ENCODE results near the gene PODXL2. TPM values are rescaled to one million over a fixed set of nuclear protein-coding genes. Genes with fewer than 3 reads are reported as not detected.

PODXL2 gene
- total RNA-seq, 1 donor from 2014 or later, result 25.7 TPM

GRCh38 chr3:127688022-127688415, 59.0 kb downstream of the PODXL2 start:
- Mint-ChIP-seq H3K27ac (no peak overlapping the region), H3K4me1 (ENCODE audit: low read depth) (peaks cover 1% of the 10 kb centered on the region), H3K36me3 (ENCODE audit: insufficient read depth) (no peaks in the 10 kb centered on the region), H3K27me3 (peaks cover 5% of the 10 kb centered on the region), H3K9me3 (ENCODE audit: low read depth) (no peaks in the 10 kb centered on the region), H3K4me3 (ENCODE audit: low read depth) (no peak overlapping the region)
- no peak for TF ChIP-seq CTCF (IDR thresholded peaks at IDR 0.05; ENCODE audit: unreplicated experiment)
- no peak for DNase-seq (ENCODE audit: low spot score, unreplicated experiment)

DNA sequence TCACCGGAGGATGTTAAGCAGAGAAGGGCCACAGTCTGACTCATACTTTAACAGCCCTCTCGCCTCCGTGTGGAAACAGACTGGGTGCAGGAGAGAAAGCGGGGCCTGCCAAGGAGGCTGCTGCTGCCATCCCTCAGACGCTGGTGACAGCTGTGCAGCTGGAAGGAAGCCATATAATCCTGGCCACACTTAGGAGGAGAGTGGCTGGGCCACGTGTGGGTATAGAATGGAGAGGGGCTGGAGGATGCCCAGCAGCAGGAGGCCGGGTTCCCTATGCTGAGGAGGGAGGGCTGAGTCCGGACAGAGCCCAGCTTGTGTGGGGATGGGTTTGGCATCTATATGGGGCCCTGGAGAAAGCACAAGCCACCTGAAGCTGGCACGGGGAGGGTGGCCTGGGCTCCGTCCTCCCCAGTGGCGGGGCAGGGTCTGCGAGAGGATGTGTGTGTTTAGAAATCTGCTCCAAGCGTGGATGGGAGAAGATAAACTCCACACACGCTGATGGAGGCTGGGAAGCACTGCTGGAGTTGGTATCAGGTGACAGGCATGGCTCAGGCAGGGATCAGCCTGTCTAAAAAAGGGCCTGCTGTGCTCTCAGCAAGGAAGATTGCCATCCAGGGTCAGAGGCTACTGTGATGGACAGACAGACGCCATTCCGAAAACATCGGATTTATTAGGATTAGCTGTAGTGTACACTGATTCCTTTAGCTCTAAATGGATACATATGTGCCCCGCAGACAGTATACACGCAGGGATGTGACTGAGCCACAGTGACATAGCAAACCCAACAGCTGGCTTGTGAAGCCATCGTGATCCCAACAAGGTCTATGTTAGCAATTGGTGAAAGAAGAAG, 59.7 kb downstream of the PODXL2 start:
- Mint-ChIP-seq H3K9me3 (ENCODE audit: low read depth) (no peaks in the 10 kb centered on the region), H3K27me3 (peaks cover 7% of the 10 kb centered on the region), H3K27ac (no peak overlapping the region), H3K4me1 (ENCODE audit: low read depth) (peaks cover 1% of the 10 kb centered on the region), H3K36me3 (ENCODE audit: insufficient read depth) (no peaks in the 10 kb centered on the region), H3K4me3 (ENCODE audit: low read depth) (no peak overlapping the region)
- no peak for TF ChIP-seq CTCF (IDR thresholded peaks at IDR 0.05; ENCODE audit: unreplicated experiment)
- no peak for DNase-seq (ENCODE audit: low spot score, unreplicated experiment)

DNA sequence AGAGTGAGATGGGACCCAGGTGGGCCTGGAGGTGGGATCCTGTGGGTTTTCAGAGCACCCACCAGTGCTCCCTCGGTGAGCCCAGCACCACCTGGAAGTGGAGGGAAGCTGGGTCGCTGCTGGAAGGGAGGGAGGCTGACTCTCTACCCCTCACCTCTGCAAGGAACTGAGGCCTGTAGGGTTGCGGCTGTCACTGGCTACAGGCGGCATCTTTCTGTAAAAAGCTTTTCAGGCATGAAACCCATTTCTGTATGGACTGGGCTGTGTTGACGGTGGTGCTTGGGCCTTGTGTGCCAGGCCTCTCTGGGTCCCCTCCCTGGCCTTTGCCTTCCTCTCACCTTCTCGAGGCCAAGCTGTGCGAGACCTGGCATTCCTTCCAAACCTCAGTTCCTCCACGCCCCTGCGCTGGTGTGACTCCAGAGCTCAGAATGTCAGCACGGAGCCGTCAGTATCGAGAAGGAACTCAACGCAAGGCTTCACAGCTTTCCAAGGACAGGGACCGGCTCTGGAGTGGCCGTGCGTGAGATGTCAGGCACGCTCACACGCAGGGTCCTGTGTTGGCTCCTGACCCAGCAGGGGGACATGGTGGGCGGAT, 60.4 kb downstream of the PODXL2 start:
- H3K27me3 Mint-ChIP-seq, result peaks cover 8% of the 10 kb centered on the region
- no peak overlapping the region for H3K27ac Mint-ChIP-seq
- no peaks in the 10 kb centered on the region for H3K36me3 Mint-ChIP-seq (ENCODE audit: insufficient read depth)
- peaks cover 1% of the 10 kb centered on the region for H3K4me1 Mint-ChIP-seq (ENCODE audit: low read depth)
- no peak for TF ChIP-seq CTCF (IDR thresholded peaks at IDR 0.05; ENCODE audit: unreplicated experiment)
- no peaks in the 10 kb centered on the region for H3K9me3 Mint-ChIP-seq (ENCODE audit: low read depth)
- H3K4me3 Mint-ChIP-seq (ENCODE audit: low read depth), result no peak overlapping the region
- no peak for DNase-seq (ENCODE audit: low spot score, unreplicated experiment)

GRCh38 chr3:127690106-127690505, 61.1 kb downstream of the PODXL2 start:
- peaks cover 1% of the 10 kb centered on the region for H3K4me1 Mint-ChIP-seq (ENCODE audit: low read depth)
- H3K36me3 Mint-ChIP-seq (ENCODE audit: insufficient read depth), result no peaks in the 10 kb centered on the region
- no peaks in the 10 kb centered on the region for H3K9me3 Mint-ChIP-seq (ENCODE audit: low read depth)
- H3K27ac Mint-ChIP-seq, result peak overlapping the region; percentile 11
- H3K4me3 Mint-ChIP-seq (ENCODE audit: low read depth), result no peak overlapping the region
- no peak for DNase-seq (ENCODE audit: low spot score, unreplicated experiment)
- TF ChIP-seq CTCF (IDR thresholded peaks at IDR 0.05; ENCODE audit: unreplicated experiment), result no peak
- H3K27me3 Mint-ChIP-seq, result peaks cover 5% of the 10 kb centered on the region

DNA sequence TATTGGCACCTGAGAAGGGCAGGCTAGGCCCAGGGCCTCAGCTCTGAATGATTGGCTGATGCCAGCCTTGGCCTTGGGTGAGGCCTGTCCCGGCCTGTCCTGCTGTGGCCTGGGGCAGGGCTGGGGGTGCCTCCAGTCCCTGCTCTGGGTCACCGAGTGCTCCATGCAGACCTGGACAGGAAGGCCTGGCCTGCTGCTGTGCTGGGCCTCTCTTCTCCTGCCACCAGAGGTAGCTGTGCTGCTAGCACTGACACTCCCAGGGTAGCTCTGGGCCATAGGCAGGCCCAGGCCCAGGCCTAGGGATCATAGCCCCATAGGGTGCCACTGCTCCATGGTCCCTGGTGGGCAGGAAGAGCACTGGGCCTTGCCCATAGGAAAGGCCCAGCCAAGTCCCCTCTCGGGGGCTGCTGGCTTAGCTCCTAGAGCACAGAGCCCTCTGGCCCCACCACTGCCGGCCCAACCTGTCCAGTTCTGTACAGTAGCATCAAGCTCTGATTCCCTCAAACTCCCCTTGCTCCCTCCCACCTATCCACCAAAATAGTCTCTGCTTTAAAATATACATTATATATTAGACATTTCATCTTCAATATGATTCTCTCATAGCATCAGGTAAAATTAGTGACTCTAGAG, 62.0 kb downstream of the PODXL2 start:
- Mint-ChIP-seq H3K27me3 (peaks cover 5% of the 10 kb centered on the region), H3K36me3 (ENCODE audit: insufficient read depth) (no peaks in the 10 kb centered on the region), H3K4me1 (ENCODE audit: low read depth) (peaks cover 1% of the 10 kb centered on the region), H3K27ac (no peak overlapping the region), H3K9me3 (ENCODE audit: low read depth) (no peaks in the 10 kb centered on the region), H3K4me3 (ENCODE audit: low read depth) (no peak overlapping the region)
- no peak for DNase-seq (ENCODE audit: low spot score, unreplicated experiment)
- TF ChIP-seq CTCF (IDR thresholded peaks at IDR 0.05; ENCODE audit: unreplicated experiment), result peak; percentile 57

Measured in progenitor cell of endocrine pancreas (in vitro differentiated cells).